Heart left ventricle (tissue), 13 donors: ENCODE results near the gene DMD.

Experiments used
- CTCF ChIP-seq, 12 donors: fragments of 200-600 bp; sonication (generic) in 4 of 12; IDR thresholded peaks; one replicate each; pipeline versions ENCODE4 v1.5.0 to v1.8.0; 2018 to 2022; ENCODE audit warnings: antibody characterized with exemption in 12 of 12, mild to moderate bottlenecking in 5 of 12
- POLR2A ChIP-seq, 2 donors: fragments of 450-650 bp; IDR thresholded peaks; one replicate each; pipeline ENCODE4 v1.6.1; 2017; ENCODE audit warnings: antibody characterized with exemption in 2 of 2, mild to moderate bottlenecking in 2 of 2, moderate library complexity in 2 of 2
- donor health status: ischemic (EF 13 %, LVEDD 7.1; RV severe dilation, severe dysfunction).
- donor health status: DM: no; HTN: yes; CAD: no.
- donor health status: DM: no; HTN: no; CAD: no.
- donor health status: ischemic (EF 25% LVEDD 6.9; RV normal size, moderate dysfunction).
- donor health status: ischemic (EF 25% LVEDD 5.7; RV mildly dilated, moderate dysfunction).
- donor health status: ischemic (EF 35%, LVEDD 5.7; RV mildly dilated, moderate dysfunction).
- donor health status: nonischemic (EF 11% LVEDD 7.7; RV severe dilation, severe dysfunction).
- donor health status: DM: yes; HTN: yes; CAD: no.
- donor health status: PGD.
- donor health status: ischemic (EF 29% LVEDD 5.4; RV normal size, mild dysfunction).
- donor health status: nonischemic (EF 23%, LVEDD 6.1; RV moderate dilation, normal function).

- no peak for TF ChIP-seq CTCF (IDR thresholded peaks at IDR 0.05)
- TF ChIP-seq POLR2A (IDR thresholded peaks at IDR 0.05): no peak
Measured at GRCh38 chrX:31166416-31166815, 2044.9 kb downstream of the DMD start.
